Omental fat pad (tissue), 4 donors: ENCODE measurements around the gene PIP5K1B. TPM values are rescaled to one million over a fixed set of nuclear protein-coding genes. Genes with fewer than 3 reads are reported as not detected.

Source experiments
- ATAC-seq: fragments of 150-250 bp; one replicate; pipeline ENCODE4 v1.9.1; 2016; ENCODE audit warnings: mild to moderate bottlenecking, moderate library complexity; ENCODE audit not compliant: low FRiP score
- DNase-seq: peaks from one replicate; pipeline ENCODE4 v3.0.0-alpha.2; 2019; ENCODE audit warnings: low spot score
- total RNA-seq, 4 donors: library from RNA; depleted of rRNA; stranded (reverse); fragments of >200 nt; gene quantifications; one replicate each; pipeline ENCODE4 v1.1.0, GENCODE V29; 2016
- TF ChIP-seq, protein P1 (sequence below), 3 donors: fragments of 450-650 bp; IDR thresholded peaks; one replicate each; pipeline ENCODE4 v1.5.1; 2016 to 2017; ENCODE audit warnings: antibody characterized with exemption in 3 of 3, mild to moderate bottlenecking in 3 of 3, moderate library complexity in 2 of 3

The PIP5K1B gene
- total RNA-seq, 4 donors from 2014 or later = 1.9 to 14.3 (median 3.2) TPM

DNA sequence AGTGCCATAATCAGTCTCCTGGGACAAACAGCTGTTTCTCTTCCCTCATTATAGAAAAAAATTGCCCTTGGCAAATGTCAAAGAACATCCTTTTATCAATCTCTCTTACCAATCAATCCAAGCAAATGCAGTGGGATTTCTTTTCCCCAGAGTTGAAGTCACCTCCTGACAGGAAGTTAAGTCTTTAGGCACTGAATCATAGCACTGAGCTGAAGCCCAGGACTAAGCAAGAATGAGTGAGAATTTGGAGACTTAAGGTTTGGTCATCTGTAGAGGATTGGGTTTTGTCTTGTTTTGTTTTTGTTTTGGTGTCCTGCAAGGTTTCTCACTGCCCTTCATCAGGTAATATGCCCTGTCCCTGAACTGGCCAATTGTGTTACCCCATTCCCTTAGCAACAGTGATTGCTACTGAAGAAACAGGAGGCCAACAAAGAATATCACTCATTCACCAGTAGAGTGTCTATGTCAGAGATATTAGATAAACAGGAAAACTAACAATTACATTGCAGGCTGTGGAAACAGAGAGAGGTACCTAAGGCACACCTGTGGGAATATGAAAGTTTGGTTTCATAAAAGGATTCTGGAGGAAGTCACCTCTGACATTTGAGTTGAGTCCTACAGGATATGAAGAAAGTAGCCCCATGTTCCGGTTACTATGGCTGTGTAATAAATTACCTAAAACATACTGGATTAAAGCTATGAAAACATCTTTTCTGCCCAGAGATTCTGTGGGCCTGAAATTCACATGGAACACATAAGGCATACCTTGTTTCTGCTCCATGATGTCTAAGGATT is 326.0 kb downstream of the PIP5K1B start:
- no peak for DNase-seq
- ATAC-seq = no peak
- TF ChIP-seq, protein P1, sequence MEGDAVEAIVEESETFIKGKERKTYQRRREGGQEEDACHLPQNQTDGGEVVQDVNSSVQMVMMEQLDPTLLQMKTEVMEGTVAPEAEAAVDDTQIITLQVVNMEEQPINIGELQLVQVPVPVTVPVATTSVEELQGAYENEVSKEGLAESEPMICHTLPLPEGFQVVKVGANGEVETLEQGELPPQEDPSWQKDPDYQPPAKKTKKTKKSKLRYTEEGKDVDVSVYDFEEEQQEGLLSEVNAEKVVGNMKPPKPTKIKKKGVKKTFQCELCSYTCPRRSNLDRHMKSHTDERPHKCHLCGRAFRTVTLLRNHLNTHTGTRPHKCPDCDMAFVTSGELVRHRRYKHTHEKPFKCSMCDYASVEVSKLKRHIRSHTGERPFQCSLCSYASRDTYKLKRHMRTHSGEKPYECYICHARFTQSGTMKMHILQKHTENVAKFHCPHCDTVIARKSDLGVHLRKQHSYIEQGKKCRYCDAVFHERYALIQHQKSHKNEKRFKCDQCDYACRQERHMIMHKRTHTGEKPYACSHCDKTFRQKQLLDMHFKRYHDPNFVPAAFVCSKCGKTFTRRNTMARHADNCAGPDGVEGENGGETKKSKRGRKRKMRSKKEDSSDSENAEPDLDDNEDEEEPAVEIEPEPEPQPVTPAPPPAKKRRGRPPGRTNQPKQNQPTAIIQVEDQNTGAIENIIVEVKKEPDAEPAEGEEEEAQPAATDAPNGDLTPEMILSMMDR (IDR thresholded peaks at IDR 0.05) = no peak

DNA sequence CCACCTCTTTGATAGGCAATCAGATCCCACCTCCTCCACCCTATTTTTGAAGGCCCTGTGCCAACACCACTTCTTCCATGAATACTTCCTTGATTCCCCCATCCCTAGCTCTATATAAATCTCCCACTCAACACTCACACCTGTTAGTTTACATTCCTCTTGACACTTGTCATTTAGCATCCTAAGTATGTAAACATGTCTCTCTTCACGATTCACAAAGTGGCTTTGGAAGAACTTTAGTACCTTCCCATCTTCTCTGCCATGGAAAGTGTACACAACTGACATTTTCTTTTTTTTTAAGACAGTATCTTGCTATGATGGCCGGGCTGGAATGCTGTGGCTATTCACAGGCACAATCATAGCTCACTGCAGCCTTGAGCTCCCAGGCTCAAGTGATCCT is 329.0 kb downstream of the PIP5K1B start:
- DNase-seq (no peak), ATAC-seq (no peak)
- TF ChIP-seq, protein P1 (IDR thresholded peaks at IDR 0.05) = no peak

DNA sequence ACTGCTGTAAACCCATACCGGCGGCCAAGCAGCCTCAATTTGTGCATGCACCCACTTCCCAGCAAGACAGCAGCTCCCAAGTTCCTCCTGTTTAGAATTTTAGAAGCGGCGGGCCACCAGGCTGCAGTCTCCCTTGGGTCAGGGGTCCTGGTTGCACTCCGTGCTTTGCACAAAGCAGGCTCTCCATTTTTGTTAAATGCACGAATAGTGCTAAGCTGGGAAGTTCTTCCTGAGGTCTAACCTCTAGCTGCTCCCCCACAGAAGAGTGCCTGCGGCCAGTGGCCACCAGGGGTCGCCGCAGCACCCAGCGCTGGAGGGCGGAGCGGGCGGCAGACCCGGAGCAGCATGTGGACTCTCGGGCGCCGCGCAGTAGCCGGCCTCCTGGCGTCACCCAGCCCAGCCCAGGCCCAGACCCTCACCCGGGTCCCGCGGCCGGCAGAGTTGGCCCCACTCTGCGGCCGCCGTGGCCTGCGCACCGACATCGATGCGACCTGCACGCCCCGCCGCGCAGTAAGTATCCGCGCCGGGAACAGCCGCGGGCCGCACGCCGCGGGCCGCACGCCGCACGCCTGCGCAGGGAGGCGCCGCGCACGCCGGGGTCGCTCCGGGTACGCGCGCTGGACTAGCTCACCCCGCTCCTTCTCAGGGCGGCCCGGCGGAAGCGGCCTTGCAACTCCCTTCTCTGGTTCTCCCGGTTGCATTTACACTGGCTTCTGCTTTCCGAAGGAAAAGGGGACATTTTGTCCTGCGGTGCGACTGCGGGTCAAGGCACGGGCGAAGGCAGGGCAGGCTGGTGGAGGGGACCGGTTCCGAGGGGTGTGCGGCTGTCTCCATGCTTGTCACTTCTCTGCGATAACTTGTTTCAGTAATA is 330.6 kb downstream of the PIP5K1B start, which contains the start of gene FXN:
Gene FXN, plus strand, starts transcription at position 315 of the 871 bp plus-strand sequence. Its CDS starts 31 bp downstream, at position 346.
- TF ChIP-seq, protein P1 (IDR thresholded peaks at IDR 0.05) = peak in 2 of 3 donors; percentile 53 to 82
- peak; percentile 98 for ATAC-seq
- DNase-seq = peak; percentile 58

DNA sequence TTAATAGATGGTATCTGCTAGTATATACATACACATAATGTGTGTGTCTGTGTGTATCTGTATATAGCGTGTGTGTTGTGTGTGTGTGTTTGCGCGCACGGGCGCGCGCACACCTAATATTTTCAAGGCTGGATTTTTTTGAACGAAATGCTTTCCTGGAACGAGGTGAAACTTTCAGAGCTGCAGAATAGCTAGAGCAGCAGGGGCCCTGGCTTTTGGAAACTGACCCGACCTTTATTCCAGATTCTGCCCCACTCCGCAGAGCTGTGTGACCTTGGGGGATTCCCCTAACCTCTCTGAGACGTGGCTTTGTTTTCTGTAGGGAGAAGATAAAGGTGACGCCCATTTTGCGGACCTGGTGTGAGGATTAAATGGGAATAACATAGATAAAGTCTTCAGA is 331.3 kb downstream of the PIP5K1B start:
- ATAC-seq (no peak), DNase-seq (no peak)
- TF ChIP-seq, protein P1 (IDR thresholded peaks at IDR 0.05) = no peak

DNA sequence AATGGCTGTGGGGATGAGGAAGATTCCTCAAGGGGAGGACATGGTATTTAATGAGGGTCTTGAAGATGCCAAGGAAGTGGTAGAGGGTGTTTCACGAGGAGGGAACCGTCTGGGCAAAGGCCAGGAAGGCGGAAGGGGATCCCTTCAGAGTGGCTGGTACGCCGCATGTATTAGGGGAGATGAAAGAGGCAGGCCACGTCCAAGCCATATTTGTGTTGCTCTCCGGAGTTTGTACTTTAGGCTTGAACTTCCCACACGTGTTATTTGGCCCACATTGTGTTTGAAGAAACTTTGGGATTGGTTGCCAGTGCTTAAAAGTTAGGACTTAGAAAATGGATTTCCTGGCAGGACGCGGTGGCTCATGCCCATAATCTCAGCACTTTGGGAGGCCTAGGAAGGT is 331.8 kb downstream of the PIP5K1B start:
- TF ChIP-seq, protein P1 (IDR thresholded peaks at IDR 0.05) = no peak
- ATAC-seq (no peak), DNase-seq (no peak)

DNA sequence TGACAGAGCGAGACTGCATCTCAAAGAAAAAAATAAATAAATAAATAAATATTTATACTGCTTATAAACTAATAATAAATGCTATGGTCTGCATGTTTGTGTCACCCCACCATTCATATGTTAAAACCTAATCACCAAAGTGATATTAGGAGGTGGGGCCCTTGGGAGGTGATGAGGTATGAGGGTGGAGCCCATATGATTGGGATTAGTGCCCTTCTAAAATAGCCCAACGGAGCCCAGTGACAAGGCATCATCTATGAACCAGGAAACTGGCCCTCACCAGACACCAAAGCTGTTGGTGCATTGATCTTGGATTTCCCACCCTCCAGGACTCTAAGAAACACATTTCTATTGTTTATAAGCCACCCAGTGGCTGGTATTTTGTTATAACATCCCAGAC is 335.6 kb downstream of the PIP5K1B start:
- ATAC-seq (no peak), DNase-seq (no peak)
- TF ChIP-seq, protein P1 (IDR thresholded peaks at IDR 0.05) = no peak
